ENCODE data around the gene CCT7. TPM values are rescaled to one million over a fixed set of nuclear protein-coding genes. Genes with fewer than 3 reads are reported as not detected.

Gene CCT7
- total RNA-seq, 1 experiment from 2014 or later: 637 TPM

- ChIA-PET POLR2A (interaction anchor here (1.2 to 1.3 kb wide), 2 partner anchors 9 to 10 kb away, joined by 3 read pairs; no protein-coding TSS in a partner anchor), RAD21 (ENCODE audit: low non-redundant PET in 1 of 2, low total read pairs in 2 of 2, uncharacterized antibody in 2 of 2, unreplicated experiment in 2 of 2) (no interaction called here), CTCF (no interaction called here)
- Histone ChIP-seq H2AFZ (ENCODE audit: low read depth, low read length, poor library complexity, severe bottlenecking) (no peak overlapping the region), H3K36me3 (ENCODE audit: control insufficient read depth in 1 of 2, insufficient read depth in 2 of 2, low read length in 2 of 2) (peaks cover 31 to 36% of the 10 kb centered on the region in 2 experiments; a peak in 3 of 4 replicates), H3K27me3 (ENCODE audit: insufficient read depth, low read length) (no peaks in the 10 kb centered on the region), H3K4me2 (ENCODE audit: low read length) (no peak overlapping the region), H4K20me1 (ENCODE audit: insufficient read depth) (no peaks in the 10 kb centered on the region; the same call in 1 of the 2 replicates), H3K9me3 (ENCODE audit: control insufficient read depth in 1 of 2, insufficient read depth in 1 of 2, low read depth in 1 of 2, low read length in 2 of 2) (no peaks in the 10 kb centered on the region), H3K79me2 (ENCODE audit: insufficient read depth, low read length) (peaks cover 4% of the 10 kb centered on the region; the same call in 1 of the 2 replicates), H3K9me2 (ENCODE audit: insufficient read depth) (no peaks in the 10 kb centered on the region), H3K4me3 (replicated peaks in 1 of 2; ENCODE audit: low read depth in 1 of 2, low read length in 2 of 2) (no peak overlapping the region), H3K27ac (ENCODE audit: low read depth, low read length) (peak overlapping the region; percentile 10), H3K9ac (ENCODE audit: low read length) (no peak overlapping the region), H3K4me1 (ENCODE audit: control insufficient read depth in 1 of 2, insufficient read depth in 2 of 2, low read length in 2 of 2) (no peaks in the 10 kb centered on the region)
- BruUV-seq (replicated peaks): no TSS peak
- peak; percentile 11 for ATAC-seq
- TF ChIP-seq POLR2A (IDR thresholded peaks at IDR 0.05; ENCODE audit: borderline replicate concordance, extremely low read depth, insufficient read depth, insufficient read length) (peak; percentile 34), POLR2AphosphoS5 (IDR thresholded peaks at IDR 0.05; ENCODE audit: low read depth, low read length) (0 out of 2 replicates have a peak, but pooled peaks have one; percentile 6)
- TF ChIP-seq, protein P1, sequence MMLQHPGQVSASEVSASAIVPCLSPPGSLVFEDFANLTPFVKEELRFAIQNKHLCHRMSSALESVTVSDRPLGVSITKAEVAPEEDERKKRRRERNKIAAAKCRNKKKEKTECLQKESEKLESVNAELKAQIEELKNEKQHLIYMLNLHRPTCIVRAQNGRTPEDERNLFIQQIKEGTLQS (IDR thresholded peaks at IDR 0.05): no peak
- intact Hi-C loops (cut with micrococcal nuclease): no loop called here
- DNase-seq (ENCODE audit: low read depth, low spot score): no peak
Measured at GRCh38 chr2:73254343-73255006, 20.4 kb downstream of the CCT7 start.

DNA sequence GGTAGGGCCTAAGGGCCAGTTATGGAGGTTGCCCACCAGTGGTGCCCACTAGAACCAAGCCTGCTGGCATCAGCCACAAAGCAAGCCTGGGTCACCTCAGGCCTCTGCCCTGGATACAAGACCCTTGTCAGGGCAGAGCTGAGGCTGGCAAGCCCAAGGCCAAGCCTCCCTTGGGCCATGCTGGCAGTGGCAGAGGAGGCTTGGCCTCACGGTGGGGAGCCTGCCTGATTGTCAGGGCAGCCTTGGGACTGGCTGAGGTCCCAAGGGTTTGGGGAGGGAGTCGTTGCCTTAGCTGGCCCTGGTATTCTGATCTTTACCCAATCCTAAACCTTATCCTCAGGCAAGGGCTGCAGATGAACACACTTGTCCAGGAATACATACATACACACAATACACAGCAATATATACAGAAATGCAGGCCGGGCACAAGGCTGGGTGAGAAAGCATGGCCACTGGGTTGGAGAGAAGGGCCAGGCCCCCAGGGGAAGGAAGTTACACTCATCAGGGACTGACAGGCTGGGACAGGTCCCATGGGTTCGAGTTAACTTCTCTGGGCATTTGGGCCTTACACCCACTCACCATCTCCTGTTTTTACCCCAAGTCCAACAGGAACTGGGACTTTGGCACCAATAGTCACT lies 21.0 kb downstream of the CCT7 start:
- H3K79me2 ChIP-seq (ENCODE audit: insufficient read depth, low read length): peaks cover 4% of the 10 kb centered on the region; the same call in 1 of the 2 replicates
- ATAC-seq (peak; percentile 26), DNase-seq (ENCODE audit: low read depth, low spot score) (no peak)
- 0 out of 2 replicates have a peak overlapping the region, but pooled peaks have one; percentile 7 for H3K27ac ChIP-seq (ENCODE audit: low read depth, low read length)
- no peaks in the 10 kb centered on the region for H3K9me3 ChIP-seq (ENCODE audit: control insufficient read depth in 1 of 2, insufficient read depth in 1 of 2, low read depth in 1 of 2, low read length in 2 of 2)
- H2AFZ ChIP-seq (ENCODE audit: low read depth, low read length, poor library complexity, severe bottlenecking): no peak overlapping the region
- no peak overlapping the region for H3K4me2 ChIP-seq (ENCODE audit: low read length)
- ChIA-PET POLR2A (no interaction called here), RAD21 (ENCODE audit: low non-redundant PET in 1 of 2, low total read pairs in 2 of 2, uncharacterized antibody in 2 of 2, unreplicated experiment in 2 of 2) (no interaction called here), CTCF (no interaction called here)
- no TSS peak for BruUV-seq (replicated peaks)
- no peaks in the 10 kb centered on the region for H3K9me2 ChIP-seq (ENCODE audit: insufficient read depth)
- TF ChIP-seq EZH2phosphoT487 (IDR thresholded peaks at IDR 0.05; ENCODE audit: borderline replicate concordance): no peak
- TF ChIP-seq POLR2AphosphoS5 (IDR thresholded peaks at IDR 0.05; ENCODE audit: low read depth, low read length): peak; percentile 30; the same call in 1 of the 2 replicates
- no peak overlapping the region for H3K4me3 ChIP-seq (replicated peaks in 1 of 2; ENCODE audit: low read depth in 1 of 2, low read length in 2 of 2)
- no peak overlapping the region for H3K9ac ChIP-seq (ENCODE audit: low read length)
- peaks cover 30 to 34% of the 10 kb centered on the region in 2 experiments; a peak in 3 of 4 replicates for H3K36me3 ChIP-seq (ENCODE audit: control insufficient read depth in 1 of 2, insufficient read depth in 2 of 2, low read length in 2 of 2)
- intact Hi-C loops (cut with micrococcal nuclease): no loop called here
- H3K27me3 ChIP-seq (ENCODE audit: insufficient read depth, low read length): no peaks in the 10 kb centered on the region
- no peaks in the 10 kb centered on the region for H3K4me1 ChIP-seq (ENCODE audit: control insufficient read depth in 1 of 2, insufficient read depth in 2 of 2, low read length in 2 of 2)
- no peaks in the 10 kb centered on the region; the same call in 1 of the 2 replicates for H4K20me1 ChIP-seq (ENCODE audit: insufficient read depth)

Data from HCT116 (cell line).